SHP77 treated with DMSO at 0.1 percent for 48 hours (cell line): ENCODE results near the gene TTLL9.
A peak's percentile ranks its signal among the peaks of the same experiment; 100 is the strongest.

Experiments used
- DNase-seq: peaks from one replicate; lab custom pipeline; 2025; lab: John Stamatoyannopoulos, UW

TTLL9 gene

GRCh38 chr20:31949877-31950646 is 79.6 kb downstream of the TTLL9 start:
- DNase-seq: no peak

- no peak for DNase-seq
Measured at GRCh38 chr20:31951203-31951529, 80.7 kb downstream of the TTLL9 start.

GRCh38 chr20:31951530-31952453 is 81.4 kb downstream of the TTLL9 start, which contains the start of gene PDRG1:
Gene PDRG1, minus strand, starts transcription at chr20:31952046. Its CDS starts 85 bp downstream, at chr20:31951961.
- peak; percentile 87 for DNase-seq

- DNase-seq: no peak
Measured at GRCh38 chr20:31953556-31954148, 83.2 kb downstream of the TTLL9 start.

GRCh38 chr20:31954500-31954899 is 84.1 kb downstream of the TTLL9 start:
- no peak for DNase-seq

- no peak for DNase-seq
Measured at GRCh38 chr20:31956556-31957526, 86.4 kb downstream of the TTLL9 start.

GRCh38 chr20:31962761-31963160 is 92.3 kb downstream of the TTLL9 start:
- DNase-seq: no peak

GRCh38 chr20:31963889-31964288 is 93.5 kb downstream of the TTLL9 start:
- DNase-seq: no peak

- DNase-seq: no peak
Measured at GRCh38 chr20:31966991-31967655, 96.7 kb downstream of the TTLL9 start.

- no peak for DNase-seq
Measured at GRCh38 chr20:31967830-31968249, 97.4 kb downstream of the TTLL9 start, which contains the start of gene XKR7. Gene XKR7, plus strand, starts transcription at chr20:31968151. Its CDS starts 25 bp downstream, at chr20:31968176.

- no peak for DNase-seq
Measured at GRCh38 chr20:31968291-31969126, 98.1 kb downstream of the TTLL9 start.

- no peak for DNase-seq
Measured at GRCh38 chr20:31969991-31970390, 99.6 kb downstream of the TTLL9 start.

- DNase-seq: no peak
Measured at GRCh38 chr20:31972471-31973021, 102.1 kb downstream of the TTLL9 start.

GRCh38 chr20:31974296-31974695 is 103.9 kb downstream of the TTLL9 start:
- no peak for DNase-seq

GRCh38 chr20:31974951-31975487 is 104.6 kb downstream of the TTLL9 start:
- no peak for DNase-seq

GRCh38 chr20:31975874-31976273 is 105.4 kb downstream of the TTLL9 start:
- no peak for DNase-seq

GRCh38 chr20:31977080-31977479 is 106.6 kb downstream of the TTLL9 start:
- no peak for DNase-seq

GRCh38 chr20:31979713-31980426 is 109.4 kb downstream of the TTLL9 start:
- no peak for DNase-seq

- DNase-seq: no peak
Measured at GRCh38 chr20:31981784-31982183, 111.3 kb downstream of the TTLL9 start.
